B cell (primary cell): ENCODE data around the gene DCP2. TPM values are rescaled to one million over a fixed set of nuclear protein-coding genes. Genes with fewer than 3 reads are reported as not detected.

Experiments used
- ATAC-seq: fragments of 200-7000 bp; cut with Tn5 transposase; one replicate; pipeline ENCODE4 v1.10.0; 2021; ENCODE audit warnings: low read depth, mild to moderate bottlenecking, moderate number of reproducible peaks, moderate library complexity
- CTCF ChIA-PET: fragments of 350-600 bp; sonication (Branson Sonifier 250); formaldehyde crosslinking; loops from one replicate; lab custom pipeline; 2021; ENCODE audit warnings: antibody characterized with exemption, inconsistent platforms; lab: Charles Lee
- POLR2A ChIA-PET: fragments of 350-600 bp; sonication (Branson Sonifier 250); formaldehyde crosslinking; loops from one replicate; lab custom pipeline; 2021; ENCODE audit warnings: antibody characterized with exemption; lab: Charles Lee
- DNase-seq: peaks from one replicate; pipeline ENCODE4 v3.0.0; 2013
- H2AFZ ChIP-seq: 2 replicates; pipeline ENCODE4 v1.6.1; 2012; ENCODE audit warnings: mild to moderate bottlenecking, low read depth, low read length; ENCODE audit not compliant: insufficient read depth, poor library complexity, severe bottlenecking
- H3K27ac ChIP-seq, 2 donors: 1 replicate in 1 of 2; 2 replicates in 1 of 2; pipeline ENCODE4 v1.5.1; 2012 to 2013; ENCODE audit warnings: low read length in 2 of 2, mild to moderate bottlenecking in 2 of 2, moderate library complexity in 1 of 2
- H3K27me3 ChIP-seq, 4 experiments: fragments of 200-600 bp in 1 of 4; sonication (generic) in 1 of 4; replicated peaks in 1 of 4; 1 replicate in 2 of 4; 2 replicates in 2 of 4; pipeline versions ENCODE4 v1.6.1 to v1.7.0; 2013 to 2016; ENCODE audit warnings: low read length in 3 of 4, mild to moderate bottlenecking in 2 of 4, mixed read lengths in 1 of 4, moderate library complexity in 1 of 4; ENCODE audit not compliant: insufficient read depth in 4 of 4, control insufficient read depth in 3 of 4; ENCODE audit errors: control extremely low read depth in 1 of 4
- H3K36me3 ChIP-seq, 2 experiments: replicated peaks in 1 of 2; 1 replicate in 1 of 2; 2 replicates in 1 of 2; pipeline versions ENCODE4 v1.6.1 to v1.7.1; 2013; ENCODE audit warnings: low read length in 1 of 2; ENCODE audit not compliant: insufficient read depth in 2 of 2, control insufficient read depth in 1 of 2; ENCODE audit errors: control extremely low read depth in 1 of 2, extremely low read depth in 1 of 2
- H3K4me1 ChIP-seq, 2 donors: fragments of 200-600 bp in 1 of 2; sonication (generic) in 1 of 2; 1 replicate in 1 of 2; 2 replicates in 1 of 2; pipeline versions ENCODE4 v1.5.1 to v1.6.1; 2013 to 2017; ENCODE audit warnings: low read length in 2 of 2; ENCODE audit not compliant: control insufficient read depth in 2 of 2, insufficient read depth in 2 of 2
- H3K4me2 ChIP-seq: replicated peaks from 2 replicates; pipeline ENCODE3; 2012; ENCODE audit warnings: mild to moderate bottlenecking, low read depth, low read length; ENCODE audit not compliant: poor library complexity, severe bottlenecking
- H3K4me3 ChIP-seq, 5 experiments: fragments of 200-600 bp in 1 of 5; sonication (generic) in 1 of 5; 1 replicate in 3 of 5; 2 replicates in 2 of 5; pipeline versions ENCODE4 v1.5.1 to v1.7.0; 2011 to 2016; ENCODE audit warnings: low read length in 4 of 5, mild to moderate bottlenecking in 4 of 5, low read depth in 2 of 5, control low read depth in 1 of 5, moderate library complexity in 1 of 5; ENCODE audit not compliant: insufficient read depth in 1 of 5; ENCODE audit errors: control extremely low read depth in 1 of 5, extremely low read depth in 1 of 5
- H3K79me2 ChIP-seq: fragments of 200-600 bp; sonication (generic); one replicate; pipeline ENCODE4 v1.6.0; 2016; ENCODE audit warnings: low read length; ENCODE audit not compliant: control insufficient read depth, insufficient read depth
- H3K9ac ChIP-seq: fragments of 200-600 bp; sonication (generic); 2 replicates; pipeline ENCODE4 v1.6.1; 2017; ENCODE audit warnings: mild to moderate bottlenecking, low read length, moderate library complexity
- H3K9me3 ChIP-seq, 3 donors: one replicate each; pipeline versions ENCODE4 v1.6.1 to v1.7.1; 2013; ENCODE audit warnings: low read length in 2 of 3; ENCODE audit not compliant: control insufficient read depth in 2 of 3, insufficient read depth in 1 of 3; ENCODE audit errors: control extremely low read depth in 1 of 3
- H4K20me1 ChIP-seq: 2 replicates; pipeline ENCODE4 v1.6.0; 2012; ENCODE audit warnings: mild to moderate bottlenecking, low read length; ENCODE audit not compliant: insufficient read depth, control insufficient read depth, poor library complexity, severe bottlenecking
- H3K27ac Mint-ChIP-seq: one replicate; pipeline ENCODE4 v1.8.0; 2021; ENCODE audit warnings: mixed read lengths
- H3K27me3 Mint-ChIP-seq: one replicate; pipeline ENCODE4 v1.8.0; 2021; ENCODE audit warnings: mixed read lengths
- H3K4me1 Mint-ChIP-seq: one replicate; pipeline ENCODE4 v1.8.0; 2021; ENCODE audit warnings: mixed read lengths
- H3K4me3 Mint-ChIP-seq: one replicate; pipeline ENCODE4 v1.8.0; 2021; ENCODE audit warnings: mixed read lengths
- H3K9me3 Mint-ChIP-seq: one replicate; pipeline ENCODE4 v1.8.0; 2022; ENCODE audit warnings: mixed read lengths; ENCODE audit not compliant: insufficient read depth
- CTCF ChIP-seq: fragments of 200-600 bp; IDR thresholded peaks from one replicate; pipeline ENCODE4 v1.8.0; 2022; ENCODE audit warnings: antibody characterized with exemption, mild to moderate bottlenecking
- EZH2 ChIP-seq: IDR thresholded peaks from 2 replicates; pipeline ENCODE4 v1.6.1; 2012; ENCODE audit warnings: borderline replicate concordance, low read depth, mild to moderate bottlenecking, moderate library complexity, low read length; ENCODE audit not compliant: insufficient read depth, poor library complexity, severe bottlenecking
- WGBS: methylation state at CpG from one replicate; pipeline ENCODE4 v1.1.5; 2013; ENCODE audit warnings: missing lambda C conversion rate; ENCODE audit not compliant: insufficient coverage; 5-methylcytosine and 5-hydroxymethylcytosine counted together
- intact Hi-C: fragments of 100-400 bp; cut with micrococcal nuclease; formaldehyde crosslinking; loops from one replicate; pipeline ENCODE4 v1.10.0; 2022
- polyA plus RNA-seq: library from polyadenylated mRNA; depleted of rRNA; stranded (reverse); fragments of >200 nt; gene quantifications from 2 replicates; pipeline ENCODE4 v1.2.3, GENCODE V29; 2012
- total RNA-seq, 2 donors: library from RNA; stranded (reverse); fragments of 120-200 nt in 1 of 2; gene quantifications; 1 replicate in 1 of 2; 2 replicates in 1 of 2; pipeline versions ENCODE4 v1.2.3 to v1.2.4, GENCODE V29; 2013 to 2022

DCP2 gene
- total and polyA plus RNA-seq, 2 donors (not counting 1 experiment from before 2014, with no cell fraction given) = 17.9 to 73.1 TPM

GRCh38 chr5:112986224-112986623 is 9.6 kb downstream of the DCP2 start:
- H3K9me3 Mint-ChIP-seq = no peaks in the 10 kb centered on the region
- H3K27ac Mint-ChIP-seq = no peak overlapping the region
- no peak overlapping the region for H3K4me2 ChIP-seq
- TF ChIP-seq CTCF = no peak
- no peak for TF ChIP-seq EZH2
- H3K36me3 ChIP-seq = peaks cover 4 to 26% of the 10 kb centered on the region in 2 experiments
- POLR2A ChIA-PET = interaction anchor here (1.1 kb wide), 1 partner anchor 10 kb away, joined by 3 read pairs; the partner anchor contains the start of gene DCP2
- H3K4me1 Mint-ChIP-seq = peaks cover 46% of the 10 kb centered on the region
- H3K4me1 ChIP-seq = no peaks in the 10 kb centered on the region
- H3K27me3 ChIP-seq = no peaks in the 10 kb centered on the region
- peaks cover 93% of the 10 kb centered on the region for H3K79me2 ChIP-seq
- no CpG with 5 or more reads among the region's 4 CpGs for WGBS
- H3K27ac ChIP-seq = no peak overlapping the region
- H3K9me3 ChIP-seq = no peaks in the 10 kb centered on the region
- no peak overlapping the region for H3K4me3 Mint-ChIP-seq
- peaks cover 65% of the 10 kb centered on the region for H4K20me1 ChIP-seq
- DNase-seq (no peak), ATAC-seq (no peak)
- no peak overlapping the region for H2AFZ ChIP-seq
- no peaks in the 10 kb centered on the region for H3K27me3 Mint-ChIP-seq
- intact Hi-C loops = no loop called here
- CTCF ChIA-PET = interaction anchor here (1.7 to 3.6 kb wide), 2 partner anchors 10 kb away, joined by 5 to 33 read pairs; partner anchors contain the start of gene DCP2
- H3K4me3 ChIP-seq = no peak overlapping the region
- H3K9ac ChIP-seq = no peak overlapping the region

DNA sequence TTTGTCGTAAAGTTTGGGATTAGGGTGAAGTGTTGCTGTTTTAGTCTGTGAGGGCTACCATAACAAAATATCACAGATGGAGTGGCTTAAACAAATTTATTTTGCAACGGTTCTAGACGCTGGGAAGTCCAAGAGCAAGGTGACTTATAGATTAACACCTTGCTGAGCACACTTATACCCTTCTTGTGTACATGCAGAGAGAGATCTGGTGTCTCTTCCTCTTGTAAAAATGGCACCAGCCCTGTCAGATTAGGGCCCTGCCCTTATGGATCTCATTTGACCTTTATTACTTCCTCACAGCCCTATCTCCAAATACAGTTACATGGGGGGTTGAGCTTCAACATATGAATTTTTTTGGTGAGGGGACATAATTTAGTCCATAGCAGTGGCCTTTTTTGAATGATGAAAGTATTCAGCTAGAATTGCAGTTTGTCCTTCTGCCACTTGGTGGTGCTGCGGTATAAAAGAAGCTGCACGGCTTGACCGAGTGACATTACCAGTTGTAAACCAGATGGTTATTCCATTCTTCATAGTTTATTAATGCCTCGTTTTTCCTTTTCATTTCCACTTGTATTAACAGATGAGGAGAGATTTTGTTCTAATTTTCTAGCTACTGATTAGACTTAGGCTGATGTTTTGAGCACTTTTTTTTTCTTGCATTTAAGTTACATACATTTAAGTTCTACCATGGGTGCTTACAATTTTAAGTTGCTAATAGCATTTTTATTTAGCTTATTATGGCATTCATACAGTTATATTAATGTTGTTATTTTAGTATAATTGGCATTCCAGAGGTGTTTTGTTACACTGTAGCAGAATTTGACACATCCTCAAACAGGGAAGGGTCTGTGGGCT is 19.4 kb downstream of the DCP2 start:
- no peaks in the 10 kb centered on the region for H3K27me3 Mint-ChIP-seq
- H3K27ac ChIP-seq = no peak overlapping the region
- H3K4me3 Mint-ChIP-seq = no peak overlapping the region
- no peak overlapping the region for H3K27ac Mint-ChIP-seq
- no peak overlapping the region for H3K4me2 ChIP-seq
- ChIA-PET CTCF (interaction anchor here (0.5 to 4.7 kb wide), 40 partner anchors 9 to 1464 kb away, joined by 3 to 52 read pairs (median 4); partner anchors contain the start of genes DCP2 and YTHDC2), POLR2A (interaction anchor here (0.5 kb wide), 1 partner anchor 338 kb away, joined by 8 read pairs; no protein-coding TSS in a partner anchor)
- no peak overlapping the region for H3K4me3 ChIP-seq
- TF ChIP-seq EZH2 (no peak), CTCF (peak; percentile 98)
- peaks cover 40% of the 10 kb centered on the region for H3K79me2 ChIP-seq
- H4K20me1 ChIP-seq = peaks cover 30% of the 10 kb centered on the region
- DNase-seq (peak; percentile 76), ATAC-seq (peak; percentile 72)
- no peak overlapping the region for H2AFZ ChIP-seq
- H3K4me1 ChIP-seq = peaks cover 0 to 4% of the 10 kb centered on the region in 2 donors
- H3K36me3 ChIP-seq = peaks cover 16 to 50% of the 10 kb centered on the region in 2 experiments
- H3K9me3 ChIP-seq = no peaks in the 10 kb centered on the region
- WGBS = no CpG with 5 or more reads among the region's 7 CpGs
- no peak overlapping the region for H3K9ac ChIP-seq
- H3K4me1 Mint-ChIP-seq = peaks cover 17% of the 10 kb centered on the region
- no peaks in the 10 kb centered on the region for H3K9me3 Mint-ChIP-seq
- no peaks in the 10 kb centered on the region for H3K27me3 ChIP-seq
- intact Hi-C loops = loop anchor here (5.0 kb wide), 2 partner anchors 381 to 516 kb away; partner anchors contain the start of gene YTHDC2
